Measurements from ENCODE around the gene PDCD2L.
"Not testable (repeated sequence)": the region's sequence is repeated elsewhere in the genome, so short reads cannot be mapped to it uniquely, and the experiment has no call there.

Gene PDCD2L

DNA sequence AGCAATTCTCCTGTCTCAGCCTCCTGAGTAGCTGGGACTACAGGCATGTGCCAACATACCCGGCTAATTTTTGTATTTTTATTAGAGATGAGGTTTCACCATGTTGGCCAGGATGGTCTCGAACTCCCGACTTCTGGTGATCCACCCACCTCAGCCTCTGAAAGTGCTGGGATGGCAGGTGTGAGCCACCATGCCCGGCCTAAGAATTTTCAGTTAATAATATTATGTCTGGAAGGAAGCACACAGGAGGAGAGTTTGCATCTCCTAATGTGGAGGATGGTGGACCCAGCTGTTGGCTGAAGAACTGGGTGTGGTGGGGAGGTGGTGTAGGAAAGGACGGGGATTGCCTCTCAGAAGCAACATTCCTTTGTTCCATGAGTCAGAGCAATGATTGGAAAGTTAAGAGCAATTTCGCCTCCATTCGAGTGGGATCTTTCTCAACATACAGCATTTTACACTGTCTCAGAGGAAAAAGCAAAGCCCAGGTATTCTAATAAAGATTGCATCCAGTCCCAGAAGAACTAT lies 11.9 kb downstream of the PDCD2L start:
- no peak for DNase-seq (ENCODE audit: low spot score)

GRCh38 chr19:34418300-34418699 lies 14.1 kb downstream of the PDCD2L start:
- no peak for DNase-seq (ENCODE audit: low spot score)

- no peak for DNase-seq (ENCODE audit: low spot score)
Observed at GRCh38 chr19:34426096-34426661, 22.0 kb downstream of the PDCD2L start.

GRCh38 chr19:34428549-34429285 lies 24.5 kb downstream of the PDCD2L start:
- no peak for DNase-seq (ENCODE audit: low spot score)

DNA sequence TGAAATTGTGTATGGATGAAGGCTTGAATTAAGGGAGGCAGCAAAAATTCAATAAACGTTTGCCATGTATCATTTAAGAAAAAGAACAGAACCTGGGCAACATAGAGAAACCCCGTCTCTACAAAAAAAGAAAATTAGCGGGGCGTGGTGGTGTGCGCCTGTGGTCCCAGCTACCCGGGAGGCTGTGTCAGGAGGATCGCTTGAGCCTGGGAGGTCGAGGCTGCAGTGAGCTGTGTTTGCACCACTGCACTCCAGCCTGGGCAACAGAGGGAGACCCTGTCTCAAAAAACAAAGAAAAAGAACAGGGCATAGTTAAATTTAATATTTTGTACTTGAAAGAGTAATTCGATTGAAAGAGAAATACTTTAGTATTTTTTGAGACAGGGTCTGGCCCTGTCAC lies 25.4 kb downstream of the PDCD2L start:
- no peak for DNase-seq (ENCODE audit: low spot score)

- peak; percentile 64 for DNase-seq (ENCODE audit: low spot score)
Observed at GRCh38 chr19:34430738-34431625, 26.8 kb downstream of the PDCD2L start.

DNA sequence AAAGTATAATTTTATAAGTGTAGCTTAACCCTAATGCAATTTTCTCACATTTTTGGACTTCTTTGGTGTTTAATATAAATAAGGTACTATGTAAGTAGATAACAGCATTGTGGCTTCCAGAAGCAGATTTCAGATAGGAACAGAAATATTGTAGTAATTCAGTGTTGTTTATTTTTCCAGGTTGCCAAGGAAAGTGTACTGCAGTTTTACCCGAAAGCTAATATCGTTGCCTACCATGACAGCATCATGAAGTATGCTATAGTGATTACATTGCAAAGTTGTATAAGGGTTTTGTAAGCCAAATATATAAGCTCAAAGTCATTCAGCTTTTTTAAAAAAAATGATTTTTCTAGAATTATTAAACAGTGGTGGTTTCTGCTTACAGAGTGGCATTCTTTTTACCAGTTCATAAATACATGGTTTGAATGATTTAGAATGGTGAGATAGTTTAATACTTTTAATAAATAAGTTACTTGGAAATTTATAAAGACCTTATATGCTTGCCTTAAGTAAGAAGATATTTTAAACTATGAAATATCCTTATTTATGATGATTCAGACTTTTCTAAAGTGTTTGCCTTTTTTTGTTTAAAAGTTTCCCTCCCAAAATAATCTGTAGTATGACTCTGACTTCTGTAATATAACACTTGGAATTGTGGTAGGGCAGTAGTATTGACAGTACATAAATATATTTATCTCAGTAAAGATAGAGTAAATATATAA lies 27.6 kb downstream of the PDCD2L start:
- no peak for DNase-seq (ENCODE audit: low spot score)

DNA sequence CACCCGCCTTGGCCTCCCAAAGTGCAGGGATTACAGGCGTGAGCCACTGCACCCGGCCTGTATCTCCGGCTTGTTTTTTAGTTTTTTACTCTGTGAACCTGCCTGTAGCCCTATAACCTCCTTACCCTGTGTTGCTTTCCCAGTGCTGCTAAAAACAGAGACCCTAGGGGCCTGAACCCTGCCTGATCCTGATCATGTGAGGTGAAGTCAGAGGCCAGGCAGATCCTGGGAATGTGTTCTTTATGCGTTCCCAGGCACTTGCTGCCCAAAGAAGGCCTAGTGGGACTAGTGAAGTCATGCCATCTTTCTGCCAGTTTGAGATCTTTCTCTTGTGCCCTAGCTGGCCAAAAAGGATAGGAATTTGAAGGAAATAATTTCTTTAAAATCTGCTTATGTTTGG lies 28.6 kb downstream of the PDCD2L start:
- peak; percentile 58 for DNase-seq (ENCODE audit: low spot score)

DNA sequence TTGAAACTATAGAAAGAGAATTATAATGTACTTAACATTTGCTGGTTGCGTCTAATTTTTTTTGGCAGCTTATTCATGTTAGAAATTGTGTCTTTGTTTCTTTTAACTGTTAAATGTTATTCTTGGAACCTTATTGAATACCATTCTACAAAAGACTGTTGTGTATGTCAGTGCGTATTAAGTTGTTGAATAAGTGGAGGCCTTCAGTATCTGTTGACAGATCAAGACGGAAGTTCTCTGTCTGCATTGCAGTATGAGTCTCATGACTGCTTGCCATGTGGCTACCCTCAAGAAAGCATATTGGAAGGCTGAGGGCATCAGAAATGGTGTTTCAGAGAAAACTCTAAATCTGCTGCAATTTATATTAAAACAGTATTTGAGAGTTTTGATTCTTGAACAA lies 32.5 kb downstream of the PDCD2L start:
- peak; percentile 85 for DNase-seq (ENCODE audit: low spot score)

GRCh38 chr19:34448191-34448590 lies 44.0 kb downstream of the PDCD2L start:
- DNase-seq (ENCODE audit: low spot score), result no peak

DNA sequence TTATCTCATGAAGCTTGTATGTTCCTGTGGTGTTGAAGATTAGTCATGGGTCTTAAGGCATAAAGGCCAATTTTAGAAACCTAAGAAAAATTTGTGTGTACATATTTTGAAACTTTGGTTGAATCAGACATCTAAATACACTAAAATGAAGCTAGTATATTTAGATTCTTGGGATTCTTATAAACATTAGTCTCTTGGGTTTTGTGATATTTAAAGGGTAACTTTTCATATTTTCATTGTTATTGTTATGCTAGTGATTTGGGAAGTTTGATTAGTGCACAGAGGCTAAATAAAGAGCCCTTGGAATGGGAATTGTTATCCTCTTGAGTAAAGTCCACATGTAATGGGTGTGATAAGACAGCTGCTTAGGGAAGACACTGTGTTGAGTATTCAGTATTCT lies 48.5 kb downstream of the PDCD2L start:
- DNase-seq (ENCODE audit: low spot score), result no peak

DNA sequence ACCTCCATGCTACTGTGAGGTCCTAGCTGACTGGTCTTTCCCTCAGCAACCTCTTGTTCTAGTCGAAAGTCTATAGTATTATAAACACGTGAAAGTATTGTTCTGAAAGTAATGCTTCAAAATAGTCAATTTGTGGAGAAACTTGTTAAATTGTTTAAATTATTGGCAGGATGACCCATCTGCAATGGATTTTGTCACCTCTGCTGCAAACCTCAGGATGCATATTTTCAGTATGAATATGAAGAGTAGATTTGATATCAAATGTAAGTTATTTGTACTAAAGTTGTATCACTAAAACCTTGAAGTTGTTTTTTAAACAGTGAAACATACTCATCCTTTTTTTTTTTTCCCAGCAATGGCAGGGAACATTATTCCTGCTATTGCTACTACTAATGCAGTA lies 49.9 kb downstream of the PDCD2L start:
- DNase-seq (ENCODE audit: low spot score), result no peak

- DNase-seq (ENCODE audit: low spot score), result no peak
Observed at GRCh38 chr19:34454685-34455084, 50.5 kb downstream of the PDCD2L start.

- not testable (repeated sequence) for DNase-seq (ENCODE audit: low spot score)
Observed at GRCh38 chr19:34455783-34456480, 51.7 kb downstream of the PDCD2L start.

- DNase-seq (ENCODE audit: low spot score), result peak; percentile 53
Observed at GRCh38 chr19:34457446-34457845, 53.2 kb downstream of the PDCD2L start.

DNA sequence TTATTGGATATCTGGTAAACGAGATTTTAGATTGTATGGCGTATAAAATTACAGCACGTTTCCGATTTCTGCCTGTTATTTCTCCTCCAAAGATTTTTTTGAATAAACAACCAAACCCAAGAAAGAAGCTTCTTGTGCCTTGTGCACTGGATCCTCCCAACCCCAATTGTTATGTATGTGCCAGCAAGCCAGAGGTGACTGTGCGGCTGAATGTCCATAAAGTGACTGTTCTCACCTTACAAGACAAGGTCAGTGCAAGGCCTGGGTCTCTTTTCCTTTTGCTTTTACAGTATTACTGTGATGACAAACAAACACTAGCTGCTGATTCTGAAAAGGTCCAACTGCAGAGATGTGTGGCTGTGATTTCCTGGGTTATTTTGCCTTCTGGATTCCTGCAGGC lies 54.5 kb downstream of the PDCD2L start:
- DNase-seq (ENCODE audit: low spot score), result no peak

GRCh38 chr19:34459614-34460013 lies 55.4 kb downstream of the PDCD2L start:
- DNase-seq (ENCODE audit: low spot score), result no peak

DNA sequence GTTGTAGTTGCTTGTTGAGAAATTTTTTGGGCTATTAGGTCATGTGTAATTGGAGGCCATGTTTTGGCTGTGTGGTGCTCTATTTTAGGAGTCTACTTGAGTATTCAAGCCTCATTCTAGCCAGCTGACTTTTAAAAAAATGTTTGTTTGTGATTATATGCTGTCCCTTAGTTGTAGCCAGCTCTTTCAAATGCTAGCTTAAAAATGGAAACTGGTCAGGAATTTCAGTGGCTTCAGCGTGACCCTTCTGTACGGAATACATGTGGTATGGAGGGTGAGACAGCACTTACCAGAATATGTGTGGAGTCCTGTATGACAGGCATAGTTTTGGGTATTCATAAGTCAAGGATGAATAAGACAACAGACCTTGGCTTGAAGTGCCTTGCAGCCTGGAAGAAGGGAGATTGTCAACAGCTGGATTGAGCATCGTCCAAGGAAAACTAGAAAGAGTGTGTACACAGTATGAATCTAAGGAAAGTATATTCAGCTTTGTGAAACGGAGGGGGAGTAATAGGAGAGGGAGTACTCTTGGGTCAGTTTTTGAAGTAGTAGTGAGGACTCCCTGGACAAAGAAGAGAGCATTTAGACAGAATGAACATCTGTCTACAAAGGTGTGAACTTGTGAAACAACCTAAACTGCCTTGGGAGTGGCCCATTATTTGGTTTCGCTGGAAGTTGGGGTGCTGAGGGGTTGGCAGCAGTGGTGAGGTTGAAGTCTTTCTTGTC lies 57.3 kb downstream of the PDCD2L start:
- DNase-seq (ENCODE audit: low spot score), result no peak

DNA sequence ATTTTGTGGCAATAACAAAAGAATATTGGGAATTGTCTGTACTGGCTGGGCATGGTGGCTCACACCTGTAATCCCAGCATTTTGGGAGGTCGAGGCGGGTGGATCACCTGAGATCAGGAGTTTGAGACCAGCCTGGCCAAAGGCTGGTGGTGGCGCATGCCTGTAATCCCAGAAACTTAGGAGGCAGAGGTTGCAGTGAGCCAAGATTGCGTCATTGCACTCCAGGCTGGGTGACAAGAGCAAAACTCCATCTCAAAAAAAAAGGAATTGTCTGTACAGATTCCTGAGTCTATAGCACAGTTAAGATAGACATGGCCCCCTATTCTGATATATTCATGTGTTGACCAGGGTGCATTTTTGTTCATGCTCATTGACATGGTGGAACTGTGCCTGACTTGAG lies 60.6 kb downstream of the PDCD2L start:
- not testable (repeated sequence) for DNase-seq (ENCODE audit: low spot score)

DNA sequence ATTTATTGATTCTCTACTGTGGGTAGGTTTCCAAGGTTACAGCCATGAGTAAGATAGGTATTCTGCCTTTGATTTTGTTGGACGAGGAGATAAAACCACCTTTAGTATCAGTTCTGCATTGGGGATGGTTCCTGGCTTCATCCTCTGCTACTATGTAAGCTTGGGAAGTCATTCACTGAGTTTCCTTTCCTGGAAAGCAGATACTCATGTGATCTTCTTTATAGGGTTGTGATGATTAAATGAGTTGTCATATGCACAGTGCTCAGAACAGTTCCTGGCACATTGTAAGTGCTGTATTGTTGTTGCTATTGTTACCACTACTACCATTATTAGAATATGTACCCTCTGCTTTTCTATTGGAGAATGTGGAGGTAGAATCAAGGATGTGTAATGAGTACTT lies 64.2 kb downstream of the PDCD2L start:
- no peak for DNase-seq (ENCODE audit: low spot score)

DNA sequence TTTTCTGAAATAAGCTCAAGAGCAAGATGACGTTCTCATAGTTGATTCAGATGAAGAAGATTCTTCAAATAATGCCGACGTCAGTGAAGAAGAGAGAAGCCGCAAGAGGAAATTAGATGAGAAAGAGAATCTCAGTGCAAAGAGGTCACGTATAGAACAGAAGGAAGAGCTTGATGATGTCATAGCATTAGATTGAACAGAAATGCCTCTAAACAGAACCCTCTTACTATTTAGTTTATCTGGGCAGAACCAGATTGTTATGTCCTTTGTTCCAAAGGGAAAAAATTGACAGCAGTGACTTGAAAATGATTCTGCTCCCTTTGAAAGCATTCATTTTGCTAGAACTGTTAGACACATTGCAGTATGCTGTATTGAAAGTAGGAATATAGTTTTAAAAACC lies 64.8 kb downstream of the PDCD2L start:
- not testable (repeated sequence) for DNase-seq (ENCODE audit: low spot score)
